Peyer's patch (tissue), 4 donors: ENCODE measurements around the gene GTF2B. TPM values are rescaled to one million over a fixed set of nuclear protein-coding genes. Genes with fewer than 3 reads are reported as not detected.

ENCODE experiments used
- DNase-seq, 3 donors: peaks; one replicate each; pipeline ENCODE4 v3.0.0-alpha.2; 2017 to 2019
- H3K27ac ChIP-seq, 4 donors: fragments of 200-600 bp; sonication (generic); one replicate each; pipeline ENCODE4 v1.5.1; 2016 to 2019
- H3K27me3 ChIP-seq, 2 donors: fragments of 200-600 bp; sonication (generic); one replicate each; pipeline ENCODE4 v1.5.1; 2019
- H3K36me3 ChIP-seq, 3 donors: fragments of 200-600 bp; sonication (generic); one replicate each; pipeline ENCODE4 v1.5.1; 2016 to 2019
- H3K4me1 ChIP-seq, 4 donors: fragments of 200-600 bp; sonication (generic); one replicate each; pipeline ENCODE4 v1.5.1; 2016 to 2019
- H3K4me3 ChIP-seq, 4 donors: fragments of 200-600 bp; sonication (generic); 1 replicate in 3 of 4; 2 replicates in 1 of 4; pipeline ENCODE4 v1.5.1; 2016 to 2019; ENCODE audit warnings: mild to moderate bottlenecking in 1 of 4
- H3K9me3 ChIP-seq, 4 donors: fragments of 200-600 bp; sonication (generic); one replicate each; pipeline ENCODE4 v1.5.1; 2016 to 2019; ENCODE audit warnings: mild to moderate bottlenecking in 1 of 4
- CTCF ChIP-seq, 6 experiments: fragments of 450-650 bp in 4 of 6; fragments of 200-600 bp in 2 of 6; sonication (generic) in 1 of 6; IDR thresholded peaks; one replicate each; pipeline ENCODE4 v1.5.1; 2017 to 2019; ENCODE audit warnings: antibody characterized with exemption in 6 of 6, mild to moderate bottlenecking in 3 of 6, moderate library complexity in 1 of 6
- POLR2A ChIP-seq, 2 donors: fragments of 450-650 bp; IDR thresholded peaks; one replicate each; pipeline ENCODE4 v1.5.1; 2017; ENCODE audit warnings: antibody characterized with exemption in 2 of 2, mild to moderate bottlenecking in 2 of 2, moderate library complexity in 2 of 2
- total RNA-seq, 4 donors: library from RNA; depleted of rRNA; stranded (reverse); fragments of >200 nt; gene quantifications; one replicate each; pipeline ENCODE4 v1.1.0, GENCODE V29; 2016

Gene GTF2B
- total RNA-seq, 4 donors from 2014 or later: 15.1 to 31.4 (median 26.0) TPM

DNA sequence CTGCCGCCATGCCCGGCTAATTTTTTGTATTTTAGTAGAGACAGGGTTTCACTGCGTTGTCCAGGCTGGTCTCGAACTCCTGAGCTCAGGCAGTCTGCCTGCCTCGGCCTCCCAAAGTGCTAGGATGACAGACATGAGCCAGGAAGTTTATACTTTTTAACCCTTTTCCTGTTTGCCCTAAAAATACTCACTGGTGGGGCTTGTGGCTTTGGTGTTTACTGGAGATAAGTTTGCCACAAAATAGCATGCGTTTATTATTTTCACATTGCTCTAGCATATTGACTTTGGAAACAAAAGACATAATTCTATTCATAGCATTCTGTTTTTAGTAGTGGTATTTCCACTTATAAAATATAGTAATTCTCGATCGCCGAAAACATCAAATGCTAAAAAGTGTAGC is 19.8 kb upstream of the GTF2B start:
- no peaks in the 10 kb centered on the region for H3K36me3 ChIP-seq
- no peak overlapping the region for H3K4me3 ChIP-seq
- H3K27me3 ChIP-seq: no peaks in the 10 kb centered on the region
- no peak overlapping the region for H3K27ac ChIP-seq
- TF ChIP-seq CTCF (IDR thresholded peaks at IDR 0.05) (no peak), POLR2A (IDR thresholded peaks at IDR 0.05) (no peak)
- no peaks in the 10 kb centered on the region for H3K9me3 ChIP-seq
- H3K4me1 ChIP-seq: no peaks in the 10 kb centered on the region
- DNase-seq: no peak

- Histone ChIP-seq H3K27me3 (no peaks in the 10 kb centered on the region), H3K27ac (no peak overlapping the region), H3K4me1 (no peaks in the 10 kb centered on the region), H3K36me3 (no peaks in the 10 kb centered on the region), H3K4me3 (no peak overlapping the region), H3K9me3 (no peaks in the 10 kb centered on the region)
- no peak for DNase-seq
- TF ChIP-seq POLR2A (IDR thresholded peaks at IDR 0.05) (no peak), CTCF (IDR thresholded peaks at IDR 0.05) (no peak)
These were observed 19.0 kb upstream of the GTF2B start for GRCh38 chr1:88910401-88910800.

DNA sequence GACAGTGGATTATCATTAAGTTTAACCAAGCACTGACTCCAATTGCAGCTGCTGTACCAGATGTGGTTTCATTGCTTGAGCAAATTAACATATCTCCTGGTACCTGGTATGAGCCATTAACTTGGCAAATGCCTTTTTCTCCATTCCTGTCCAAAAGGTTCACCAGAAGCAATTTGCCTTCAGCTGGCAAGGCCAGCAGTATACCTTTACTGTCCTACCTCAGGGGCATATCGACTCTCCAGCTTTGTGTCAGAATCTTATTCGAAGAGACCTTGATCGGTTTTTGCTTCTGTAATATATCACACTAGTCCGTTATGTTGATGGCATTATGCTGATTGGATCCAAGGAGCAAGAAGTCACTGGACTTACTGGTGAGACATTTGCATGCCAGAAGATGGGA is 9.5 kb upstream of the GTF2B start:
- H3K4me3 ChIP-seq: no peak overlapping the region
- H3K27me3 ChIP-seq: no peaks in the 10 kb centered on the region
- no peak for TF ChIP-seq CTCF (IDR thresholded peaks at IDR 0.05)
- TF ChIP-seq POLR2A (IDR thresholded peaks at IDR 0.05): no peak
- H3K4me1 ChIP-seq: no peaks in the 10 kb centered on the region
- H3K36me3 ChIP-seq: no peaks in the 10 kb centered on the region
- no peaks in the 10 kb centered on the region for H3K9me3 ChIP-seq
- no peak overlapping the region for H3K27ac ChIP-seq
- no peak for DNase-seq

DNA sequence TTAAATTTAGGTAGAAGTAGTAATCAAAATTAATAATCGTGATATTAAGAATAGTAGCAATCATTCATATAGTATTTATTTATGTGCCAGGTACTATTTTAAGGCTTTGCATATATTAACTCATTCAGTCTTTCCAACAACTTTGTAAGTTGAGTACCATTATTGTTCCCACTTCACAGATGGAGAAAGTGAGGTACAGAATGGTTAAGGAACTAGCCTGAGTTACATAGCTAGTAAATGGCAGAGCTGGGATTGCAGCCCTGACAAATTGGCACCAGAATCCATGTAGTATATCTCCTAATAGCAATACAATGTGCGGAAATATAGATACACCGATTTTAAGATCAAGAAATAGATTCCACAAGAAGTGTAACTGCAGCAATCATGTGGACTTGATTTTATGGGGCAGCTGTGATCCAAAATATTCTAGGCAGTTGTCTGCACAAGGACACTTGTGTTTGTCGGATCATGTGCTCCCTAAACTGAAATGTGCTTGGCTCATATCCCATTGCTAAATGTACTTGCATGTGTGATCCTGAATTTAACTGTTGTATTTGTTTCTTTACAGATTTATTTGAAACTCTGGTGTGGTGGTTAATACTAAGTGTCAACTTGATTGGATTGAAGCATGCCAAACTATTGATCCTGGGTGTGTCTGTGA is 5.8 kb upstream of the GTF2B start:
- no peaks in the 10 kb centered on the region for H3K27me3 ChIP-seq
- H3K4me1 ChIP-seq: no peaks in the 10 kb centered on the region
- H3K36me3 ChIP-seq: no peaks in the 10 kb centered on the region
- H3K9me3 ChIP-seq: no peaks in the 10 kb centered on the region
- H3K27ac ChIP-seq: no peak overlapping the region
- no peak for DNase-seq
- H3K4me3 ChIP-seq: no peak overlapping the region
- TF ChIP-seq CTCF (IDR thresholded peaks at IDR 0.05) (no peak), POLR2A (IDR thresholded peaks at IDR 0.05) (no peak)

GRCh38 chr1:88892357-88892877 is 1.1 kb upstream of the GTF2B start:
- peak overlapping the region in 1 of 4 donors; percentile 96 for H3K27ac ChIP-seq

More at GRCh38 chr1:88892357-88892877, 1.1 kb upstream of the GTF2B start:
- H3K4me3 ChIP-seq: peak overlapping the region in 2 of 4 donors; percentile 92 to 98
- H3K36me3 ChIP-seq: no peaks in the 10 kb centered on the region
- peaks cover 0 to 20% (median 9%) of the 10 kb centered on the region in 4 donors for H3K4me1 ChIP-seq
- no peaks in the 10 kb centered on the region for H3K27me3 ChIP-seq
- no peak for DNase-seq
- H3K9me3 ChIP-seq: no peaks in the 10 kb centered on the region
- TF ChIP-seq CTCF (IDR thresholded peaks at IDR 0.05) (no peak), POLR2A (IDR thresholded peaks at IDR 0.05) (no peak)
